HepG2 (cell line): Measurements from ENCODE around the gene ADAMTS8. TPM values are rescaled to one million over a fixed set of nuclear protein-coding genes. Genes with fewer than 3 reads are reported as not detected.

Experiments used
- ATAC-seq: fragments of 200-7000 bp; cut with Tn5 transposase; 3 replicates; pipeline ENCODE4 v1.9.1; 2020; ENCODE audit warnings: mild to moderate bottlenecking, moderate library complexity
- BruUV-seq: library from RNA; stranded (reverse); fragments of 400-500 nt; replicated peaks from 2 replicates; lab custom pipeline; 2021; lab: Mats Ljungman, UMichigan
- CTCF ChIA-PET: fragments of 300-600 bp; formaldehyde crosslinking; extraction: SDS; loops from one replicate; lab custom pipeline; 2021; ENCODE audit warnings: low total read pairs, inconsistent platforms, low intra/inter-chr PET ratio; lab: Yijun Ruan, JAX
- POLR2A ChIA-PET: fragments of 350-600 bp; sonication (Branson Sonifier 250); formaldehyde crosslinking; loops from one replicate; lab custom pipeline; 2020; ENCODE audit warnings: antibody characterized with exemption, inconsistent platforms; lab: Yijun Ruan, JAX
- DNase-seq: peaks from one replicate; pipeline ENCODE4 v3.0.0-alpha.2; 2015; ENCODE audit warnings: low spot score
- FAIRE-seq: peaks from 3 replicates; lab custom pipeline; 2011; peaks lifted over from hg19 to GRCh38; lab: Jason Lieb, UNC
- H2AFZ ChIP-seq: one replicate; pipeline ENCODE4 v1.6.1; 2011; ENCODE audit warnings: low read length, inconsistent platforms
- H3K27ac ChIP-seq: fragments of 300-600 bp; 3 replicates; pipeline ENCODE4 v1.8.0; 2011; ENCODE audit warnings: mixed run types, mild to moderate bottlenecking, mixed read lengths, low read length, inconsistent platforms; ENCODE audit not compliant: insufficient read depth; ENCODE audit errors: extremely low read length
- H3K27me3 ChIP-seq, 2 experiments: fragments of 200-600 bp in 1 of 2; 2 replicates in 1 of 2; 3 replicates in 1 of 2; pipeline versions ENCODE4 v1.6.0 to v1.8.0; 2011; ENCODE audit warnings: low read length in 2 of 2, mild to moderate bottlenecking in 2 of 2, moderate library complexity in 2 of 2, inconsistent platforms in 1 of 2; ENCODE audit not compliant: insufficient read depth in 2 of 2, control insufficient read depth in 1 of 2
- H3K36me3 ChIP-seq, 2 experiments: fragments of 200-600 bp in 1 of 2; replicated peaks in 1 of 2; 2 replicates in 1 of 2; 3 replicates in 1 of 2; pipeline versions ENCODE4 v1.5.1 to v1.8.0; 2011; ENCODE audit warnings: low read length in 2 of 2, inconsistent platforms in 1 of 2; ENCODE audit not compliant: insufficient read depth in 2 of 2, control insufficient read depth in 1 of 2
- H3K4me1 ChIP-seq: 2 replicates; pipeline ENCODE4 v1.5.1; 2012; ENCODE audit warnings: low read length, inconsistent platforms; ENCODE audit not compliant: insufficient read depth
- H3K4me2 ChIP-seq: 2 replicates; pipeline ENCODE4 v1.6.0; 2011; ENCODE audit warnings: low read depth, low read length, inconsistent platforms
- H3K4me3 ChIP-seq, 3 experiments: fragments of 200-600 bp in 1 of 3; sonication (generic), shearing (Covaris generic) in 1 of 3; replicated peaks in 1 of 3; 2 replicates each; pipeline ENCODE4 v1.5.1; 2011 to 2016; ENCODE audit warnings: low read length in 3 of 3, inconsistent platforms in 2 of 3, low read depth in 2 of 3, mild to moderate bottlenecking in 2 of 3, control low read depth in 1 of 3, mixed read lengths in 1 of 3; ENCODE audit not compliant: insufficient read depth in 1 of 3
- H3K79me2 ChIP-seq: one replicate; pipeline ENCODE4 v1.6.1; 2011; ENCODE audit warnings: low read length, inconsistent platforms; ENCODE audit not compliant: insufficient read depth
- H3K9ac ChIP-seq: 2 replicates; pipeline ENCODE4 v1.6.0; 2011; ENCODE audit warnings: mild to moderate bottlenecking, low read depth, low read length, inconsistent platforms; ENCODE audit not compliant: insufficient read depth
- H3K9me3 ChIP-seq: 2 replicates; pipeline ENCODE4 v1.5.1; 2012; ENCODE audit warnings: mild to moderate bottlenecking, low read length
- H4K20me1 ChIP-seq: 2 replicates; pipeline ENCODE4 v1.6.0; 2011; ENCODE audit warnings: inconsistent platforms, mild to moderate bottlenecking, low read length, moderate library complexity; ENCODE audit not compliant: insufficient read depth
- CBX1 ChIP-seq: IDR thresholded peaks from one replicate; pipeline ENCODE4 v1.6.1; 2016; ENCODE audit warnings: antibody characterized with exemption, low read depth
- JUND ChIP-seq: sonication (generic); formaldehyde crosslinking; IDR thresholded peaks from 2 replicates; pipeline ENCODE4 v1.8.0; 2022; ENCODE audit warnings: mild to moderate bottlenecking, missing genetic modification reagents
- MIER3 ChIP-seq: IDR thresholded peaks from 2 replicates; pipeline ENCODE4 v1.6.1; 2016; ENCODE audit warnings: missing compliant biosample characterization, borderline replicate concordance
- MTF1 ChIP-seq: sonication (generic); formaldehyde crosslinking; IDR thresholded peaks from 2 replicates; pipeline ENCODE4 v1.5.0; 2020; ENCODE audit warnings: missing genetic modification reagents
- MXD4 ChIP-seq: IDR thresholded peaks from 2 replicates; pipeline ENCODE4 v1.6.1; 2016; ENCODE audit warnings: mild to moderate bottlenecking, missing biosample characterization, missing genetic modification reagents
- RAD51 ChIP-seq: fragments of 450-650 bp; IDR thresholded peaks from 2 replicates; pipeline ENCODE4 v1.6.1; 2016; ENCODE audit warnings: borderline replicate concordance
- SP1 ChIP-seq, 2 experiments: fragments of 450-650 bp in 1 of 2; sonication (generic) in 1 of 2; formaldehyde crosslinking in 1 of 2; IDR thresholded peaks; 2 replicates each; pipeline versions ENCODE4 v1.4.0 to v1.6.1; 2016 to 2020; ENCODE audit warnings: missing genetic modification reagents in 1 of 2
- SP5 ChIP-seq: IDR thresholded peaks from 2 replicates; pipeline ENCODE4 v1.6.1; 2016; ENCODE audit warnings: low read depth, borderline replicate concordance
- TBX2 ChIP-seq: sonication (generic); formaldehyde crosslinking; IDR thresholded peaks from 2 replicates; pipeline ENCODE4 v1.5.0; 2020; ENCODE audit warnings: missing genetic modification reagents, mild to moderate bottlenecking, borderline replicate concordance
- THRA ChIP-seq: sonication (generic); formaldehyde crosslinking; IDR thresholded peaks from 2 replicates; pipeline ENCODE4 v1.4.0; 2020; ENCODE audit warnings: missing genetic modification reagents, borderline replicate concordance
- ZNF124 ChIP-seq: sonication (generic); formaldehyde crosslinking; IDR thresholded peaks from 2 replicates; pipeline ENCODE4 v1.4.0; 2020; ENCODE audit warnings: missing genetic modification reagents
- ZNF331 ChIP-seq: sonication (generic); formaldehyde crosslinking; IDR thresholded peaks from 2 replicates; pipeline ENCODE4 v1.4.0; 2020; ENCODE audit warnings: missing genetic modification reagents
- ZNF572 ChIP-seq: sonication (generic); formaldehyde crosslinking; IDR thresholded peaks from 2 replicates; pipeline ENCODE4 v1.5.1; 2020; ENCODE audit warnings: mild to moderate bottlenecking, missing genetic modification reagents
- ZSCAN31 ChIP-seq: sonication (generic); formaldehyde crosslinking; IDR thresholded peaks from 2 replicates; pipeline ENCODE4 v1.5.0; 2020; ENCODE audit warnings: low read depth, mild to moderate bottlenecking, missing genetic modification reagents
- WGBS: methylation state at CpG from one replicate; pipeline ENCODE4 v1.1.6; 2017; ENCODE audit warnings: low lambda C conversion rate; 5-methylcytosine and 5-hydroxymethylcytosine counted together
- in situ Hi-C: cut with HindIII; loops from 2 replicates; pipeline ENCODE4 v1.10.0; 2017; ENCODE audit warnings: low pct_unique_long_range_greater_than_20kb; ENCODE audit not compliant: extremely low pct_ligation_motif_present
- intact Hi-C: fragments of 100-400 bp; cut with micrococcal nuclease; formaldehyde crosslinking; loops from one replicate; pipeline ENCODE4 v1.10.0; 2022; ENCODE audit not compliant: unreplicated experiment
- polyA plus RNA-seq, 8 experiments: library from polyadenylated mRNA; depleted of rRNA in 3 of 8; stranded (reverse) in 7 of 8; unstranded in 1 of 8; fragments of >200 nt; fragmentation: Illumina TruSeq in 4 of 8; extraction: Trizol in 4 of 8; gene quantifications; 2 replicates each; pipeline versions ENCODE4 v1.2.1 to v1.2.3, GENCODE V29; 2011 to 2016; ENCODE audit warnings: low read depth in 4 of 8, missing spikeins in 1 of 8, mixed read lengths in 1 of 8; ENCODE audit not compliant: insufficient read depth in 1 of 8
- total RNA-seq, 5 experiments: library from RNA; depleted of rRNA; stranded (reverse); fragments of >200 nt; fragmentation: Illumina TruSeq; extraction: Trizol; gene quantifications; 2 replicates each; pipeline ENCODE4 v1.2.3, GENCODE V29; 2016; ENCODE audit warnings: low read depth in 1 of 5
- TF ChIP-seq, protein P1 (sequence below): sonication (generic); formaldehyde crosslinking; IDR thresholded peaks from 2 replicates; pipeline ENCODE4 v1.5.1; 2020; ENCODE audit warnings: missing genetic modification reagents, mild to moderate bottlenecking, borderline replicate concordance

Gene ADAMTS8
- total and polyA plus RNA-seq, 2 of the 13 experiments (the other 11 are each of a cell fraction or from before 2014, with no cell fraction given) = not detected

DNA sequence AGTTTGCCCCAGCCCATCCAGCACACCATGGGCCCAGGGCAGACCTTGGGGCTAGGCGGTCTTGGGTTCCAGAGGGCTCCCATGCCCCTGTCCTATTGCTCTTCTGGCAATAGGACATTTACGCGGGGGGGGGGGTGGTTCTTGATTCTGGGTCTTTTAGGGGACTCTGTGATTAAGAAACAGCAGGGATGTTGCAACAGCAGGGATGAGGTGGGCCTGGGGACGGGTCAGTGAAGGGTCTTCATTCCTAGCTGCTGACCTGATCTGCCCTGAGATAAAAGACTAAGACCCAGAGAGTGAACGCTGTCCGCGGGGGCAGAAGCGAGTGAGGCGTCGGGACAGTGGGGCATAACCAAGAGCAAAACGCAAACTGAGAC lies 19.6 kb upstream of the ADAMTS8 start:
- H3K4me3 ChIP-seq = peak overlapping the region in 1 of 3 experiments; percentile 63; a peak in 1 of 6 replicates
- H3K27me3 ChIP-seq = peaks cover 4 to 39% of the 10 kb centered on the region in 2 experiments; a peak in 2 of 5 replicates
- intact Hi-C loops = no loop called here
- no peak overlapping the region for H3K9ac ChIP-seq
- DNase-seq = no peak
- in situ Hi-C loops = no loop called here
- 22% methylated on average over 4 of the region's 11 CpGs for WGBS
- ChIA-PET CTCF (no interaction called here), POLR2A (no interaction called here)
- H3K36me3 ChIP-seq = no peaks in the 10 kb centered on the region
- H3K79me2 ChIP-seq = no peaks in the 10 kb centered on the region
- H3K27ac ChIP-seq = no peak overlapping the region
- H2AFZ ChIP-seq = no peak overlapping the region
- no peak for FAIRE-seq
- no peaks in the 10 kb centered on the region for H3K4me1 ChIP-seq
- H3K4me2 ChIP-seq = peak overlapping the region; percentile 67
- ATAC-seq = no peak
- BruUV-seq = no TSS peak
- H4K20me1 ChIP-seq = no peaks in the 10 kb centered on the region
- no peak for TF ChIP-seq ZNF124 (CRISPR knock-in tag)
- TF ChIP-seq, protein P1, sequence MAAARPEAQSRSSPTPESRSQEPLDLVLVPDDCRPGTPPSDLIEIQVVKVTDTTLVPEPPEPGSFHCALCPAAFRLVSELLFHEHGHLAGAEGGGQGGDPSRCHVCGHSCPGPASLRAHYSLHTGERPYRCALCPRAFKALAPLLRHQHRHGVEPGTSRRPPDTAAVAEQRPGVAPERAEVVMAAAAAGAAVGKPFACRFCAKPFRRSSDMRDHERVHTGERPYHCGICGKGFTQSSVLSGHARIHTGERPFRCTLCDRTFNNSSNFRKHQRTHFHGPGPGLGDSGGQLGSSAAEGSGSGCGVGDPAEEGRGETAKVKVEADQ (CRISPR knock-in tag) = no peak
- TF ChIP-seq SP5 (CRISPR knock-in tag) = no peak
- TF ChIP-seq CBX1 = no peak
- no peak for TF ChIP-seq ZNF572
- no peak for TF ChIP-seq ZSCAN31
- TF ChIP-seq, all 625 proteins: peak for 0
- H3K9me3 ChIP-seq = no peaks in the 10 kb centered on the region

- no peaks in the 10 kb centered on the region for H3K79me2 ChIP-seq
Observed at GRCh38 chr11:130445788-130446187, 17.4 kb upstream of the ADAMTS8 start.

More at GRCh38 chr11:130445788-130446187, 17.4 kb upstream of the ADAMTS8 start:
- Histone ChIP-seq H3K27me3 (peaks cover 4 to 33% of the 10 kb centered on the region in 2 experiments; a peak in 2 of 5 replicates), H3K4me2 (no peak overlapping the region), H4K20me1 (no peaks in the 10 kb centered on the region), H3K27ac (no peak overlapping the region), H2AFZ (no peak overlapping the region), H3K36me3 (no peaks in the 10 kb centered on the region), H3K9me3 (no peaks in the 10 kb centered on the region), H3K4me1 (no peaks in the 10 kb centered on the region), H3K4me3 (no peak overlapping the region), H3K9ac (no peak overlapping the region)
- ChIA-PET POLR2A (no interaction called here), CTCF (no interaction called here)
- no peak for TF ChIP-seq SP1 (IDR thresholded peaks at IDR 0.05)
- TF ChIP-seq SP1 (CRISPR knock-in tag; IDR thresholded peaks at IDR 0.05) = no peak
- TF ChIP-seq THRA (CRISPR knock-in tag) = no peak
- no peak for TF ChIP-seq JUND (CRISPR knock-in tag)
- TF ChIP-seq TBX2 (CRISPR knock-in tag) = no peak
- TF ChIP-seq MTF1 = no peak
- no peak for TF ChIP-seq RAD51
- TF ChIP-seq MXD4 (CRISPR knock-in tag) = no peak
- TF ChIP-seq SP5 (CRISPR knock-in tag) = no peak
- TF ChIP-seq MIER3 (CRISPR knock-in tag) = no peak
- no peak for TF ChIP-seq ZNF331 (CRISPR knock-in tag)
- ATAC-seq = no peak
- no peak for FAIRE-seq
- DNase-seq = no peak
- intact Hi-C loops = no loop called here
- in situ Hi-C loops = no loop called here
- 15% methylated on average over 3 of the region's 3 CpGs for WGBS
- no TSS peak for BruUV-seq
